Measurements from ENCODE around the gene RASA2.
"Not testable (repeated sequence)": the region's sequence is repeated elsewhere in the genome, so short reads cannot be mapped to it uniquely, and the experiment has no call there.

The RASA2 gene

DNA sequence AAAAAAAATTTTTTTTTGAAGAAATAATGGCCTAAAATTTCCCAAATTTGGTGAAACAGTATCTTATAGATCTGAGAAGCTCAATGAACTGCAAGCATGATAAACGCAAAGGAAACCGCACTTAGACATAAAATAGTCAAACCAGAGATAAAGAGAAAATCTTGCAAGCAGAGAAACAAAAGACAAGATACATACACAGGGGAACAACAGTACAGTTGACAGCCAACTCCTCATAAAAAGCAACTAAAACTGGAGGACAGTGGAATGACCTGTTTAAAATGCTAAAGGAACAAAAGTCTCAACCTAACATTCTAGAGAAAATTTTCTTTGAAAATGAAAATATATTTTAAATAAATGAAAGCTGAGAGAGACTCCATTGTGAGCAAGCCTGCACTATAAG lies 107.5 kb downstream of the RASA2 start:
- no peak for FAIRE-seq

DNA sequence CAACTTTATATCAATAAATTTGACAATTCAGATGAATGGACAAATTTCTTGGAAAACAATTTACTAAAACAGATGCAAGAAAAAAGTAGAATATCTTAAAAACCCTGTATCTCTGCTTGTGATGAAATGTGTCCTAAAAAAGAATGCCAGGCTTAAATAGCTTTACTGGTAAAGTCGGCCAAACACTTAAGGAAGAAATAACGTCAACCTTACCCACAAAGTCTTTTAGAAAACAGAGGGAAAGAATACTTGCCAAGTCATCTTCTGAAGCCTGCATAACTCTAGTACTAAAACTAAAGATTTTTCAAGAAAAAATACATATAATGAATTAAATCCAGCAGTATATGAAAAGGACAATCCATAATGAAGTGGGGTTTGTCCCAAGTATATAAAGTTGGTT lies 111.1 kb downstream of the RASA2 start:
- FAIRE-seq: no peak

DNA sequence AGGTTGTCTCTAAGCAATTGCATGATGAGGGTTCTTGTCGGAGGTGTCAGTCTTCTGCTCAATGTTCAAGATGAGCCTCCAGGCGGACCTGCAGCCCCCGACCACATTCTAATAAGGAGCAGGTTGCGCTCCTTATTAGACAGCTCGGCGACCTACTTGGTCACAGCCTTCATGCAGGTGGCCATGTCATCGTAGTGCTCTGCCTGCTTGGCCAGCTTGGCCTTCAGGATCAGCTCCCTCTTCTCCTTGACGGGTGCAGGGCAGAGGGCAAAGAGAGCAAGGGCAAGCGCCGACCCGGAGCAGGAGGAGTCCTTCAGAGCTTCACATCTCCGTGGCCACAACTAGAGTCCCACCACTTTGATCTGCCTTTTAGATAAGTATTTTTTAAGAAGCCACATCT lies 113.5 kb downstream of the RASA2 start:
- FAIRE-seq: no peak

DNA sequence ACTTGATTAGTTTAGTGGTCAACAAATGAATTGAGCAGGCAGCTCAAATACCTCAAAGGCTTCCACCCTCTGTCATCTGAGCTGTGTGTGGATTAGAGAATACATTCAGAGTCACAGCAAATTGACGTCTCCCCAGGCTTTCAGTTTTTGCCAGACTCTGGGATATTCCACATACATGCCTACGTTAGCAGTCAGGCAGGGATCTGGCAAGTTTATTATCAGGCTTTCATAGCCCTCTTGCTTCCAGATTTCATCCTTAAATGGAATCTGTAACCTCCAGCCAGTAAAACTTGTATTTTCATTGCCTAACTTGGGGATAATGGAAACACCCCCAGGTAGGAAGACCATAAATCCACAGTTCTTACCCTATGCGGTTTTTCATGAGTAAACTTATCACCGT lies 115.9 kb downstream of the RASA2 start:
- no peak for FAIRE-seq

DNA sequence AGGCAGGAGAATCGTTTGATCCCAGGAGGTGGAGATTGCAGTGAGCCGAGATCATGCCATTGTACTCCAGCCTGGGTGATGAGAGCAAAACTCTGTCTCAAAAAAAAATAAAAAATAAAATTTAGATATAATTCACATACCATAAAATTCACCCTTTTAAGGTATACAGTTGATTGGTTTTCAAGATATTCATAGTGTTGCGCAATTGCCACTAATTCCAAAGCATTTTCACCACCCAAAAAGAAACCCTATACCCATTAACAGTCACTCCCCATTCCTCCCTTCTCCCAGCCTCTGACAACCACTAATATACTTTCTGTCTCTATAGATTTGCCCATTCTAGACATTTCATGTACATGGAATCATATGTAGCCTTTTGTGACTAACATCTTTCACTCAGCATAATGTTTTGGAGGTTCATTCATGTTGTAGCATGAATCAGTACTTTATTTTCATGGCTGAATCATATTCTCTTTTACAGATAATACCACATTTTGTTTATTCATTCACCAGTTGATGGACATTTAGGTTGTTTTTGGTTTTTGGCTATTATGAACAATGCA lies 116.7 kb downstream of the RASA2 start:
- no peak for FAIRE-seq

DNA sequence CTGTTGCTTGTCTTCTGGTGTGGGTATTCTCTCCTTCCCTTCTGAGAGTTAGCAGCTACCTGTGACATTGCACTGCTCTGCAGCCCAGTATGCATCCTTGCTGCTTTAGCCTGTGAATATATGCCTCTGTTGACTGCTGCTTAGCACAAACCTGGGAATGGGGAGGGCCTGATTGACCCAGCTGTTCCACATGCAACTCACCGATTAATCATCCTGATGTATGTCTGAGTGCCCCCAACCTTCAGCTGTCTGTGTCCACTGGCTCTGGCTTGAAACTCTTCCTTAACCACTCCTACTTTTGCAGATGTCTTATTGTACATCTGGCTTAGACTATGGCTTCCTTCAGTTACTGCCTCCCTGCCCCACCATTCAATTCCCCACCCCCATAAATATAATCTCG lies 119.1 kb downstream of the RASA2 start:
- FAIRE-seq: no peak

DNA sequence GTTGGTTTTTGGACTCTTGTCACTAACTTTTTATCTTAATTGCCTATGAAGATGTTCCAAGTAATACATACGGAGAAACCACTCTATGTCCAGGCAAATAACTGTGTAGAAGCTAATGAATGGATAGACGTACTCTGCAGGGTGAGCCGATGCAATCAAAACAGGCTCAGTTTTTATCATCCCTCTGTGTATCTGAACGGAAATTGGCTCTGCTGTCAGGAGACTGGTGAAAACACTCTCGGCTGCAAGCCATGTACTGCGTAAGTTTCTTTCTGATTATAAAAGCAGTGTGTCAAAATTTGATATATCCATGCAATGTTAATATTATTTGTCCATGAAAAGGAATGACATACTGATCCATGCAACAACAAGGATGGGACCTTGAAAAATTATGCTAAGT lies 121.6 kb downstream of the RASA2 start:
- no peak for FAIRE-seq

DNA sequence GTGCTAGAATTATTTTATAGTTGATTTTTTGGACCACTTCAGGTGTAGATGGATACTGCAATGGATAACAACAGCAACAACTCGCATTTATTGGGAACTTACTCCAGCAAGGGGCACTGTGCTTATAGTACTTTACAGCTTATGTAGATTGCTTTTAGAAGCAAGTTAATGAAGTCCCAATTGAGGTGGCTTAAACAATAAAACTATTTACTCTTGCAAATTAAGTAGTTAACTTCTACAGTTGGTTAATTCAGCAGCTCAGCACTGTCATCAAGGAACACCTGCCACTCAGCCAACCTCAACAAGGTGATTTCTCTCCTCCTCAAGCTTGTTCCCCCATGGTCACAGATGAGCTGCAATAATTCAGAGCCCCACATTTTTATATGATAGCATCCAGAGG lies 124.1 kb downstream of the RASA2 start:
- FAIRE-seq: no peak

DNA sequence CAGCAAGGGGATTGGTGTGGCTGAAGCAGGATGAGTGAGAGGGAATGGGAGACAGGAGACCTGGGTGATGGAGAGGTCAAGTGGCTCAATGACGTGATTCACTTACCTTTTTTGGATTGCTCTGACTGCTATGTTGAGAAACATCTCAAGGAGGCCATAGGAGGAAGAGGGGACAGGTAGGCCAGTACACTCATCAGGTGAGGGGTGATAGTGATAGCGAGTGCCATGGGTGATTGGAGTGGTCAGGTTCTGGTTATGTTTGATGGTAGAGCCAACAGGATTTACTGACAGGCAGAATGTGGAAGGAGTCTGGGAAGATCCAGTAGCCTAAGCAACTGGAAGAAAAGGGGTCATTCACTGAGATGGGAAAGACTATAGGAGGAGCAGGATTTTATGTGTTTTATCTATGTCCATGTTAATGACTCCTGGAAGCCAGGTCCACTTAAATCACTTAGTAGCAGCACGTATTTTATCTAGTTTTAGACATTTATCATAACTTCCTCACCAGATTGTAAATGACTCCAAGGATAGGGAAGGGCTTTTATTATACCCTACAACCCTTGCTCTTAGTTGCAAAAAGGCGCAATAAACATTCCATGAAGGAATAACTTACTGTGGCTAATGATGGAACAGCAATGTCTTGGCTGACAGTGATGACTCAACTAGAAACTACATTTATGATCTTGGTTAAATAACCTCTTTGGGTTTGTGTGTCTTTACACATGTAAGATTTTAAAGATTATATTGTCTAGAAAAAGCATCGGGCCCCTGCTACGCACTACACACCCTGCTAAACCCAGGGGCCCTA lies 131.5 kb downstream of the RASA2 start:
- FAIRE-seq: no peak

DNA sequence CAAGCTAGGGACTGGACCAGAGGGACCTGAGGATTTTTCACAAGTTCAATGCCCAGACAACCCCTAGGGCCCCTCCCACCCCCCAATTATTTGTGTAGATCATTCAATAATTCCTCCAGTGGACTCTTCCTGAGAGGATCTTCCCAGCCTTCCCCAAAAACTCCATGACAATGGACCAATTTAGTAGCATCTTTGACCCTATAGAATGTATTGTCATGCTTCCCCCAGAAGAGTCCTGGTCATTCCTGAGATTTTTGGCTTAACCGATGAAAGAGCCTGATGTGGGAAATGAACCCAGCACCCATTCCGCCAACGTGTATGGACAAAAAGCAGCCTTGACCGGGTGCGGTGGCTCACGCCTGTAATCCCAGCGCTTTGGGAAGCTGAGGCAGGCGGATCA lies 132.1 kb downstream of the RASA2 start:
- no peak for FAIRE-seq

DNA sequence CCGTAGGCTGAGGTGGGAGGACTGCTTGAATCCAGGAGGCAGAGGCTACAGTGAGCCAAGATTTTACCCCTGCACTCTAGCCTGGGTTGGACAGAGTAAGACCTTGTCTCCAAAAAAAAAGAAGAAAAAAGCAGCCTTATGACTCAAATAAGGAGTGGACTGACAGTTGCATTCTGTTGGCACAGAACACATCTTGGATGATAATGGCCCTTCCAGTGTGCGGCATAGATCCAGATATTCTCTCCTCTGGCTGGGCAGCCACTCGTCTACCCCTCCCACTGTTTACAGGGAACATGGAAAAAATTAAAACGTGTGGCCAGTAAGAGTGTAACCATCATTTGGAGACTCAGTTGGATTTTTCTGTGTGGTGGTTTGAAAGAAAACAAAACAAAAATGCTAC lies 132.6 kb downstream of the RASA2 start:
- FAIRE-seq: no peak

DNA sequence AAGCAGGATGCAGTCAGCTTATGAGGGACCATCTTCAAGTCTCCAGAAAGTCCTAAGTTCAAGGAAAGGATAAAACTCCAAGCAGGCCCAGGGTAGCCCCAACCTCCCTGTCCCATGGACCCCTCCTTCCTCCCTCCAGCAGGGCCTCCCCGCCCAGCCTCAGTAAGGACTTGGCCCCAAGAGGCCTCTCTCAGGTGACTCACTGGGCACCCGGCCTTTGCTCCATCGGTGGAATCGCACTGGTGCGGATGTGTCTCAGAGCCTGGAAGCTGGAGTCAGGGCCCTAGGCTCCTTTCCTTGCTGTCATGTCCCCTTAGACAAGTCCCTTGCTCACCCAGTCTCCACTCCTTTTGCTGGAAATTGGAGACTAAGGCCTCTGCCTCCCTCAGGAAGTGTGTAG lies 136.9 kb downstream of the RASA2 start:
- FAIRE-seq: no peak

DNA sequence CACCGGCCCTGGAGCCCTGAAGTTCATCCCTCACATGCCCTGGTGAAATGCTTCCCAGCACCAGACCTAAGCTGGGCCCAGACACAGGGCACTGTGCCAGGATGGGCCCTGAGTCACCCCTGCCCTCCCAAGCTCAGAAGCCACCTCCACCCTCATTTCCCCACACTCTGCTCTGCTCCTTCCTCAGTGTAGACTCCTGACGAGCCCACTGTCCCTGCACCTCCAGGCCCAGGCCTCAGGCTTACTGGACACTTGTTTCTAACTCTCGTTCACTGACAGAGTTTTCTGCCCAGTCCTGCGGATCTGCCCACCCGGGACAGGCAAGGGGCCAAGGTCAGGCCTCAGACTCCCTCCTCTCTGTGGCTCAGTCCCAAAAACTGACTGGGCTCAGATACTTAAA lies 138.7 kb downstream of the RASA2 start:
- no peak for FAIRE-seq

DNA sequence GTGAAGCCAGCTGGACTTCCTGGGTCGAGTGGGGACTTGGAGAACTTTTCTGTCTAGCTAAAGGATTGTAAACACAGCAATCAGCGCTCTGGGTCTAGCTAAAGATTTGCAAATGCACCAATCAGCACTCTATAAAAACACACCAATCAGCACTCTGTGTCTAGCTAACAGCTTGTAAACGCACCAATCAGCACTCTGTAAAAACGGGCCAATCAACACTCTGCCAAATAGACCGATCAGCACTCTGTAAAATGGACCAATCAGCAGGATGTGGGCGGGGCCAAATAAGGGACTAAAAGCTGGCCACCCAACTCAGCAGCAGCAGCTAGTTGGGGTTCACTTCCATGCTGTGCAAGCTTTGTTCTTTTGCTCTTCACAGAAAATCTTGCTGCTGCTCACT lies 141.5 kb downstream of the RASA2 start:
- FAIRE-seq: not testable (repeated sequence)

DNA sequence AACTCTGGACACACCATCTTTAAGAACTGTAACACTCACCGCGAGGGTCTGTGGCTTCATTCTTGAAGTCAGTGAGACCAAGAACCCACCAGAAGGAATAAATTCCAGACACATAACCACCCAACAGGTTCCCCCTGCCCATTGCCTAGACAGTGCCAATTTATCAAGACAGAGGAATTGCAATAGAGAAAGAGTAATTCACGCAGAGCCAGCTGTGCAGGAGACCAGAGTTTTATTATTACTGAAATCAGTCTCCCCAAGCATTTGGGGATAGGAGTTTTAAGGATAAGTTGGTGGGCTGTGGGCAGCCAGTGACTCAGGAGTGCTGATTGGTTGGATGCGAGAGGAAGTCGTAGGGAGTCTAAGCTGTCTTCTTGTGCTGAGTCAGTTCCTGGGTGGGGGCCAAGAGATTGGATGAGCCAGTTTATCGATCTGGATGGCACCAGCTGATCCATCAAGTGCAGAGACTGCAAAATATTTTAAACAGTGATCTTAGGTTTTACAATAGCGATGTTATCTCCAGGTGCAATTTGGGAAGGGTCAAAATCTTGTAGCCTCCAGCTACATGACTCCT lies 142.1 kb downstream of the RASA2 start:
- not testable (repeated sequence) for FAIRE-seq

DNA sequence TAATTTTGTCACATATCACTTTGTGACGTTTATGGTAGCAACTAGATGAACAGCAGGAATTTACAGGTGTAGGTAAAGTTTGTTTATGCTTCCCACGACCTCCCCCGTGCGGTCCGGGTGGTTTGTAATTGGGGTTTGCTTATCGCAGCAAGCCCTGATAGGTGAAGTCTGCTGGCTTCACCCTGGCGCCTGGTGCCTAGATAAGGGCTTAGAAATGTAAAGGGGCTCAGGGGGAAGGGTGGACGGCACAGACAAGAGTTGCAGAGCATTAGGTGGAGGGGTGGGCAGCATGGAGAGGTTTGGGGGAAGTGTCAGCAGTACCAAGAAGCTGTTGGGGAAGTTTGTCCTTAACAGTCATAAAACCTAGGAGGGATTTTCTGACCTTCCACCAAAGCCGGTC lies 143.1 kb downstream of the RASA2 start:
- no peak for FAIRE-seq

DNA sequence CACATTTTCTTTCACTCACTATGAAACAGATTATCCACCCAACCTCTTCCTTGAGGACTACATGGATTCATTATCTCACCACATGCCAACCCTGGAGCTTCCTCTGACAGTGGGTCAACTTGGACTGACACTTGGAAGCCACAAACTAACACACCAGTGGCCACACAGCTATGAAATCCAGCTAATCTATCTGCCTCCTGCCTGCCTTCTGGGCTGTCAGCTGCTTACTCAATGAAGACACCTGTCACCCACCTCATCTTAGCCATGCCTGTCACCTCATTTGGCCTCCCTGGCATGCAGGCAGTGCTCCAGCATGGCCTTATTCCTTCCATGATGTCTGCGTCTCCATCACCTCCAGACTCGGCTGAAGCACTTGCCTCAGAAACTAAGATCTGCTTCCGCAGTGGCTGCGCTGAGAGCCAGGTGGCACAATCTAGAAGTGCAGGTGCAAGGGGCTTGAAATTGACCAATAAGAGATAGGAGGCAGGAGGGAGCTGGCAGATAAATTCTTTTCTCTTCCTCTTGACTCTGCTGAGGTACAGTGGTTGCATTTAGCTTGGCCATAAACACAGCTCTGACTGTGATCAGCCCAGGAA lies 146.1 kb downstream of the RASA2 start:
- no peak for FAIRE-seq

DNA sequence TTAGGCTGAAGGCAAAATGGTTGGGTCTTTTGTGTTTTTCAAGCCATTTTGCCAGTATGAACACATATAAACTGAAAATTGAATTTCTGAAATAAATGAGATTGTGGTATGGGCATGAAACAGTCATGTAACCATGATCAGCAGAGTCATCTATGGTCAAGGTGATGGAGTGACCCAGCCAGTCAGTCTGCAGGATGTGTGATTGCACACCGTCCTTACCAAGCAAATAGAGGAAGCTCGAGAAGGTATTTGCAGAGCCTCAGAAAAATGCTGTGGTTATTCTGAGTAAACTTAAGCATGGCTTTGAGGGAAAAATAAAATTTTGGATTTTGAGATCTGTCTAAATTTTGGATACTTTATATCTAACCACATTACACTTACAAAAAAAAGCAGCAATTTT lies 155.4 kb downstream of the RASA2 start:
- FAIRE-seq: no peak

DNA sequence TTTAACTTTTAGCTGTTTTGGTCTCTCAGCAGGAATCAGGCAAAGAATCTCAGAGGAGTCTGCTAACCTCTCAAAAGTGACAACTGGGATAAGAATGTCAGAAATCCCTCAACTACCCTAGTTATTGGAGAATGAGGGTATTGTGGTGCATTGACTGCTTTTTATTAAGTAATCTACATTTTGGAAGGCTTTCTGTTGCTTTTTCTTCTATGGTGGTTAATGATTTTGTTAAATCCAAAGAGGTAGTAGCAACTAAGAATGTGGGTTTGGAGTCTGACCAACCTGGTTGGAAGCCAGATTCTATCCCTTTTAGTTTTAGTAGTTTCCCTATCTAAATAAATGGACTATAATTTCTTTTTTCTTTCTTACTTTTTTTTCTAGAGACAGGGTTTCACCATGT lies 156.6 kb downstream of the RASA2 start:
- no peak for FAIRE-seq

DNA sequence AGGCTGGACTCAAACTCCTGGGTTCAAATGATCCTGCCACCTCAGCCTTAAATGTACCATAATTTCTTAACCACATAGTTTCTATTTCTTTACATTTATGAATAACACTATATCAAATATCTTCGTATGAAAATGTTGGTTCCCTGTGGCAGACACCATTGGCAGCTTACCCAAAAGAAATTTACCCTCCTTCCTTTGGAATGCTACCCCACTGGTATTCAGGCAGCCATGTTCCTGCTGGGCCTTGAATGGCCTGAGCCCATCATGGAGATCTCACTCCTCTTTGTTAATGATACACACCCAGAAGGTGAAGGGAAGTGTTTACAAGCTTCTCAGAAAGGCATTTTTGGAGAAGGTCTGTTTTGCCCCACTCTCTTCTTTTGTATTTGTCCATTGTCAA lies 157.0 kb downstream of the RASA2 start:
- FAIRE-seq: no peak

DNA sequence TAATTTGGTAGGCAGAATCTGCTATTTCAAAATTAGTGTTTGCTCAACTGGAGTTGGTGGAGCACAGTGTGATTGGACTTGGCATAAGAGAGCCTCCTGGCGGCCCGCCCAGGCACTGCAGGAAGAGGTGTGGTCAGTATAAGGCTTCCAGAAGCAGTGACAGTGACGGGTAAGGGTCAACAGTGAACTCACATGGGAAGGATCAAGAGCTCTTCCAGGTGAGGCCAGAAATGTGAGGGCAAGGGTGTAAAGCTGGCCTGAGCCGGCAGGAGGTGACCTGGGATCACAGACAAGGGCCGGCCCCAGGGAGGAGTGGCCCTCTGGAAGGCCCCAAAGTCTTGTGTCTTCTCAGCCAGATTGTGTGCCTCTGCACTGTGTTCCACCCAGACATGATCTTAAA lies 158.1 kb downstream of the RASA2 start:
- FAIRE-seq: no peak

DNA sequence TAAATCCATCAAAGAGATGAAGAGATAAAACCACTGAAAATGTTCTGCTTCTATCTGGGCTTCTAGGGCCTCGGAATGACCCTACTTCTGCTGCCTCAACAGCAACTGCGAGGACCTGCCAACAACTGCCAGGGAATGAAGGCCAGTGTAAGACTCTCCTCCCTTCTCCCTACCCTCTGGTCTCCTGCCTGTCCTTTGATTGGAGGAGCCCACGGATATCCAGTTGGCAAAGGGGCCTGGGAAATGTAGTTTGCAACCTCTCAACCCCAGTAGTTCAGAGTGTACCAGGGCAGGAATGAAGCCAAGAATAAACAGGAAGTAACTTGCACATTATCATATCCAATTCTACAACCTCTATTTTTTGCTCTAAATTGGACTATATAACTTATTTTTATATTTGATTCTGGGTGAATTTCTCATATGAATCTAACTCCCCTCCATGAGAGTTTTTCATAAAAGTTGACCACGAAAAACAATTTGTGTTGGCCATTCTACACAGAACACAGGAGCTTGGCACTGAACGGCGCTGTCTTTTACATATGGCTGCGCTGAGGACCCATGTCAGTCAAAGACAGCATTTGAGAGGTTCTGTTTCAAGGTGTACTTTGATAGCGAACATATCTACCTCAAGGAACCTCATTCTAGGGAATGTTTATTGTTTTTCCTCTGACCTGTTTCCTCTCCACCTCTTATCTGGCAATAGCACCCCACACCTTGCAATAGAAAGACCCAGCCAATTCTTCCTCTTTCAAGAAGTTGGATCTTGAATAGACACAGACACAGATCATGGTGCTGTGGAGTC lies 160.1 kb downstream of the RASA2 start:
- peak; percentile 15 for FAIRE-seq

DNA sequence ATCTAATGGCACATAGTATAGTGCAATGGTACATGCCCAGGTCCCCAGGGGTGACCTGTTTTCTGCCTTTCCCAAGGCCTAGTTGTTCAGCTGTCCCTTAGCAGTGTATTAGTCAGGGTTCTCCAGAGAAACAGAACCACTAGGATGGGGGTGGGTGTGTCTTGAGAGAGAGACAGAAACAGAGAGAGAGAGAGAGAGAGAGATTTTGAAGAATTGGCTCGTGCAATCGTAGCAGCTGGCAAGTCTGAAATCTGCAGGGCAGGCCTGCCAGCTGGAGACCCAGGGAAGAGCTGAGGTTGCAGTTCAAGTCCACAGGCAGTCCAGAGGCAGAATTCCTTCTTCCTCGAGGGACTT lies 160.7 kb downstream of the RASA2 start:
- no peak for FAIRE-seq

Data from TTC549 (cell line).